NCI-H510A (cell line): ENCODE results near the gene ACKR2.
A peak's percentile ranks its signal among the peaks of the same experiment; 100 is the strongest.

ENCODE experiments used
- DNase-seq: peaks from one replicate; lab custom pipeline; 2025; lab: John Stamatoyannopoulos, UW

ACKR2 gene

DNA sequence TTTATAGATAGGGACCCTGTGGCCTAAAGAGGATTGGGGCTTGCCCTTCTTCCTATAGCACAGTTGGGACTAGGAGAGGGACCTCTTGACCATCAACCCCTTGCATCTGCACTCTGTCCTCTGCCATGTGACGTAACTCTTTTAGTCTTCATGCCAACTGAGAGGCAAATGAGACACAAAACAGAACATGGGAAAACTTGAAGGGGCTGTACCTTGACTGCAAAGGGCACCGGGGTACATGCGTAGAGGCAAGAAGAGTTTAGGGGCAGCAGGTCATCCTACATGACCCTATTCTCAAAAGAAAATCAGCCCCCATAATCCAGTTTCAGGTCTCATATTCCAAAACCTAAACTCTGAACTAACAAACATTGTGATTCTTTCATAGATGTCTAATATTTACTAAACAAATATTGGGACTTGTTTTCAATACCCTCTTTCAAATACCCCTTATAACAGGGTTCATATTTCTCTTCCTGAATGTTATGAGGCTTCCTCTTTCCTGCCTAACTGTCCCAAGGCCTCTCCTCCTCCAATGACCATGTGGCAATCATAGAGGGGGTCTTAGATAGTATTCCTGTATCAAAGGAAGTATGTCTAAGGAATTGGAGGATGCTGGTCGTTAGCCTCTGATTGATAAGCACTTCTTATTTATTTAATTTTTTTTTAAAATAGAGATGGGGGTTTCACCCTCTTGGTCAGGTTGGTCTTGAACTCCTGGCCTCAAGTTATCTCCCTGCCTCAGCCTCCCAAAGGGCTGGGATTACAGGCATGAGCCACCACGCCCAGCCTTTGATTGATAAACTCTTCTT is 20.6 kb downstream of the ACKR2 start:
- DNase-seq: no peak

DNA sequence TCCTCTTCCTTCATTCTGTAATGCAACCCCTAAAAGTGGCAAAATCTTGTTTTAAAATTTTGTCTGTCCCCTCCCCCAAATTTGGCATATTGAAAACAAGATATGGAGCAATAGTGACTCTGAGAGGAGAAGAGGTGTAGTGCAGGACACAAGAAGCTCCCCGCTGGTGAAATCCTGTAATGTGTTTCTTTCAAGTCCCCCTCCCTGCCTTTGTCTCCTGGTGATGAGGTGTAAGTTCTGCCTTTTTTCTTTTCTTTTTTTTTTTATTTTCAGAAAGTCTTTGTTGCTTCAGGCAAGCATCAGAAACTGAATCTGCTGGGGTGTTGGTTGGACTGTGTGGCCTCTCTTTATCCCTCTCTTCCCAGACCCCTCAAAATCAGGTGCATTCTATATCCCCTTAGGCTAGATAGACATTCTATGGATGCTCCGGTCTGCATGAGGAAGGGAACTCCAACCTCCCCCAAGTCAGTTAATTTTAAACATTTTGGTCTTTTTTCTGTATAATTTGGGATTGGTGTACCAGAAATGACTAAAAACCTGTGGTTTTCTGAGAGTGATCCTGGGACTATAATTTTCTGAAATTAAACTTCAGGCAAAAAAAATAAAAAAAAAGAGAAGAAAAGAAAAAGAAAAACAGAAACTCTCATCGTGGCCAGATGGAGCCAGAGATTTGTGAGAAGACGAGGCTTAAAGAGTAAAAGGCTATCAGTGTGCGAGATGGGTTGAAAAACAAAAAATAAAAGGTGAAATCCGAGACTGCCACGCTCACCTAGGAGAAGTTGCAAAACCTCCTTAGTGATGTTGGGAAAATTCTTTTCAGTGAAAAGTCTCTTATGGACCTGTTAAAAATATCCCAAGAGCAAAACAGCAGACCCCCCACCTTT is 21.4 kb downstream of the ACKR2 start:
- DNase-seq: peak; percentile 9

DNA sequence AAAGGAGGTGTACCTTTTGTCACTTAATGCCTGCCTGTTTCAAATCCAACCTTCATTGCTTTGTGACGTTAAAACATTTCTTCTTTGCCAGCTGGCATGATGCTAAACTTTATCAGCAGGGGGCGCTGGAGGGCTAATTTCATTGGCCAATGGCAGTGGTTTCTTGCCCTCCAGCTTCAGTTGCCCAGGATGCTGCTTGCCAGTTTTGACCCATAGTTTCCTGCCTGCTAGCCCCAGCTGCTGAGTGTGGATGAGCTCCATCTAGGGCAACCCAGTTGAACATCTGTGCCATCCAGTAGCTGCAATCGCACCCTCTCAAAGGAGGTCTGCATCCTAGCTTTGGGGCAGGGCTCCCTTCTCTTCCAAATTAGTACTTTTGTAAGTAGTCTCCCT is 22.1 kb downstream of the ACKR2 start:
- peak; percentile 28 for DNase-seq

DNA sequence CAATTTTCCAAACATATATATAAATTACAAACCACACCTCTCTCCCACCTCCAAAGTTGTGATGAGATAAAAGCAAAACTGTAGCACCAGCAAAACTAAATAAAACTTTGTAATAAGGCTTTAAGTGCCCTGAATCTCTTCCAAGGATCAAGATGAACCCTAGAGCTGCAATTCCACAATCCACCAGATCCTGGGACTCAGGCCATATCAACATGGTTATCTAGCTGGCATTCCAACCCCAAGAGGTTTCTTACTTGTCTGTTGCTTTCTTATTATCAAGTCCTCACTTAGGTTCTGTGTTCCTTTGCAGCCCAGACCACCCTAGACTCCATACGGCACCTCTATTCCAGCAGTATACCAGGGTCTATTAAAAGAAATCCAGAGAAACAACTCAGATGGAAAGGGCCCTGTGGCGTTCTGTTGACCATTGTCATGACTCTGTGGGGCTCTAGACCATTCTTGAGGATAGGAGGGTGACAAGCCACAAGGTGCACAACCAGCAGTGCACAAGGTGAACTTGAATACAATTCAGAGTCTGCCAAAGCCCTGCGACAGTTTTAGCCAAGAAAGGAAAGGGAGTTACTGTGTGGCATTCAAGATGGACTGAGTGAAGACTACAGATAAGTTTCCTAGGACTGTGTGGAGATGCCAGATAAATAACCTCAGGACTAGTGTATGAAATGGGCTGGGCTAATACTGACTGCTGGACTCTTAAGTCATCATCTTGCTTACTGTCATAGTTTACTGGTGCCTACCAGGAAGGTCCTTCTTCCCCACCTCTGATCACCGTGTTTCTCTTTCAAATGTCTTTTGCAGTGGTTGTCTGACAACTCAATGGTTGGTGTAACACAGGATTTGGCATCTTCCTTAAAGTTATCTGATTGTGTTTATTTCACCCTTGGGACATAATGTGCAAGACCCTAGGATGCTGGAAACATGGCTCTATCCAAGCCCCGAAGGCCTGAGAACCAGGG is 27.2 kb downstream of the ACKR2 start:
- no peak for DNase-seq

DNA sequence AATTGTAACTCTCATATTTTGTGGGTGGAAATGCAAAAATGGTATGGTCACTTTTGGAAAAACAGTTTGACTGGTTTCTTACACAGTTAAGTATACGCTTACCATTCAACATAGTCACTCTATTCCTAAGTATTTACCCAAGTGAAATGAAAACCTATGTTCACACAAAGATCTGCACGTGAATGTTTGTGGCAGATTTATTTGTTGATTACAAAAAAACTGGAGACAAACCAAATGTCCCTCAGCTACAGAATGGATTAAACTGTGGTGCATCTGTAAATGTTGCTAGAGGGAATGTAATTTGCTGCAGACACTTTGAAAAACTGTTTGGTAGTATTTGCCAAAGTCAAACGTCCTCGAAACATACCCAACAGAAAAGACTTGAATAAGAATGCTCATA is 29.3 kb downstream of the ACKR2 start:
- no peak for DNase-seq

DNA sequence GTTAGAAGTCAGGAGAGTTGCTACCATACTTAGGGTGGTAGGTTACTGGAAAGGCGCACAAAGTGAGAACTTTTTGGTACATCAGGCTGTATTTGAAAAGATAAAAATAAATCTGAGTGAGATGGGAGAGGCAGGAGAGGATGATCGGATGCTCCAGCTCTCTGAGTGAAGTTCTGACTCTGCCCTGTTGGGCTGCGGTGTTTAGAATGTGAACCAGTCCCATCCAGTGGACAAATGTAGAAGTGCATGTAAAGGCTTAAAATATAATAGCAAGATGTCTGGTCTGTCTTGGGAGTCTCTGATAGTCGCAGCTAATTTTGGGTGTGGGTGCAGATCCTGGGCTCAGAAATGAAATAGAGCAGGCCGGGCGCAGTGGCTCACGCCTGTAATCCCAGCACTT is 30.4 kb downstream of the ACKR2 start:
- peak; percentile 11 for DNase-seq

DNA sequence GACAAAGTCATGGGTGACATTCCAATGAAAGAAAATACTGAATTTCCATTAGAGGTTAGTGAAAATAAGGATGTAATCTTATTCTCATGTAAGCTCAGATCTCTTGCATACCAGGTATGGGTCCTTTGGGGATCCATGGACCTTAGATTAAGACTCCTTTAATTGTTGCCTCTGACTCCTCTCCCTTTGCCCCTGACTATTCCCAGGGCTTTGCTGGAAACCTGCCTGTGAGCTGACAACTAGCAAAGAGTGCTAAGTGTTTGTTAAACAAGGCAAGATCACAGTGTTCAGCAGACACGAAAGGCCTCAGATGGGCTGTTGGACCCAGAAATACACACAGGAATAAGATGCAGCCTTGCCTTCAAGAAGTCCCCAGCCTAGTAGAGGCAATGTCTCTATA is 32.1 kb downstream of the ACKR2 start:
- no peak for DNase-seq

DNA sequence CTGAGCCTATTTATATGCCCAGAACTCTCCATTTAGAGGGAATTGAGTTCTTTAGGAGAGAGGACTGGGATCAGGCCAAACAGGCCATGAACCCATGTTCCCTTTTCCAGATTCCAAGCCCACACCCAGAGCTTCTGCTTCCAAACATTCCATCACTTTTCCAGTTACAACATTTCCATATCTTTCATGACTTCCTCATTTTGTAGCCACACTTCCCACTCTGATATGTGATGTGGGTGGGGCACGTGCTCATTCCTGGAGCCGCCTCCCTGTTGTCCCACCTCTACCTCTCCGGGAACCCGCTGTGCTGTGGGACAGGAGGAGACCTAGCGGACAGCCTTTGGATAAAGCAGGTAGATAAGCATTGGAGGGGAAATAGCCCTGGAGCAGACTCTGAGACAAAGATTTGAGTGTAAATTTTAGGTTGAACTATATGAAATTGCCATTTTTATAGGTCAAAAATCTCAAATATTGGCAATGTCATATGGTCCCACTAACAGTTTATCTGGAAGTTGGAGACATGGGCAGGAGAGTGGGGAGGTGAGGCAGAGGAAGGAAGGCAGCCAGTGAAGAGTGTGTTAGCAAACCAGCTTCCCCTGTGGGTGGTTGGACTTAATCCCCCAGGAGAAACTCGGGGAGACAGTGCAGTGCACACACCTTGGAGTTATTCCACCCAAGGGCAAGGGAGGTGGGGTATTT is 34.6 kb downstream of the ACKR2 start:
- no peak for DNase-seq

DNA sequence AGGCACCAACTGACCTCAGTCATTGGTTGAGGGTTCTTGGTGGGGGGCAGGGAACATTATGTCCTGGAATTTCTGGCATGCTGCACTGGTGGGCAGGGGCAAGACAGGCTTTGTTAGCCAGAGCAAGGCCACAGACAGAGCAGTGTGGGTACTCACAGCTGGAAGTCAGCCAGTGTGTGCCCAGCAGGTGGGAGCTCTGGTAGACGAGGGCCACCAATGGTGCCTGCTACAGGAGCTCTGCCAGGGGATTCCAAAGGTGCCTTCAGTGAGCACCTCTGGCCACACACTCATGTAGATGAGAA is 35.1 kb downstream of the ACKR2 start:
- no peak for DNase-seq

DNA sequence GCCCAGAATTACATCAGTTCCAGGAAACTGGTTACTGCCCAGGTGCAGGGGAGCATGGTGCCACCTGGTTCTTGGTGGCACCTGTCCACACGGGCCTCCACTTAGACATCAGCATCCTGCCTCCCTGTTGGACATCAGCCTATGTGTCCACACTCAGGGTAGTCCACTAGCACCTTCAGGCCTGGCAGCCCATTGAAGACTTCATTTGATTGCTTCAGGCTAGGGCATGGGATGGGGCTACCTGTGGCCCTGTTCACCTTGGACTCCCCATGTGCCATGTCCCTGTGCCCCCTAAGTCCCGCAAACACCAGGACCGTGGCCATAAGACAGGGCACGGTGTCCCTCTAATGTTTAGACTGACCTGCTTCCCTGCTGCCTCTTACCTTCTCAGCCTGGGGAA is 35.6 kb downstream of the ACKR2 start:
- DNase-seq: no peak

DNA sequence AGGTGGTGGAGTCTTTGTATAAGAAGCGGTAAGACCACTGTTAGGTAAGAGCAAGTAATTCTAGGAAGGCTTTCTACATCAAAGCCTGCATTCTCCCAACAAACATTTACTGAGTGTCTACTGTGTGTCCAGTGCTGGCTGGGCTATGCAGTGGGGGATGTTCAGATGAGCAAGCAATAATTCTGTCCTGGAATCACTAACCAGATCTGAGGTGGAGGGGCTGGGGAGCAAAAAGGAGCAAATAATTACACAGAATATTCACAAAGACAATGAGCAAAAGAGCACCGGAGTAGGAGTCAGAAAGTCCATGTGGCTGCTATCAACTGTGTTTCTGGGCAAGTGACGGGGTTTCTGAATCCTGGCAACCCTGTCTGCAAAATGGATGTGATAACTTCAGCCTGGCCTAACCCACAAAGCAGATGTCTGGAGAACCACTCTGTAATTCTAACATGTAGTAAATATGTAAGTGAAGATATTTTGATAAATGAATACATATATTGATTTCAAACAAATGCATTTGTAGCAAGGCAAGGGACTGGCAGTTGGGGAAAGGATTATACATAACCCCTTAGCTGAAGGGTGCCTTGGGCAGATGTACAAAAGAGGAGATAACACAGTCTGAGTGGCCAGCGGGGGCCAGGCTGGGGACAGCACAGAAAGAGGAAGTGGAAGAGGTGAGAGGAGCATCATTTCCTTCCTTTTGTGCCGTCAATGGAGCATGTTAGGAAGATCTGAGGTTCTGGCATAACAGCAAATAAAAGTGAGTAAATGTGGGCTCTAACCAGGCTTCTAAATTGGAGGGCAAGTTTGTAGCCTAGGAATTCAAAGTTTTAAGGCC is 37.7 kb downstream of the ACKR2 start:
- no peak for DNase-seq

DNA sequence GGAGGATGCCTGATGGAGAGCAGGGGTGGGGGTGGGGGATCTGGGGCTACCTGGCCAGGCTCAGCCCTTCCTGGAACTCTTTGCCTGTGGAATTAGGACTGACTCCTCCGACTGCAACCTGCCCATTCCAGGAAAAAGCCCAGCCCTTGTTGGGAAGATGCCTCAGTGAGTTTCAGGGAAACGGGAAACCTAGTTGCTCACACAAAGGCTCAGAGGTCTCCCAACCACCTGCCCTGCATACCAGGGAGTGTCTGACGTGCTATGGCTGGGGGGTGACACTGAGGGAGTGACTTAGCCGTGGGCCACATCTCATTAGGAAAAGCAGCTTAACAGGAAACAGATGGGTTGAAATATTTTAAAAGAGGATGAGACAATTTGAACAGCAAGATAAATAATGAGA is 38.5 kb downstream of the ACKR2 start:
- DNase-seq: no peak

DNA sequence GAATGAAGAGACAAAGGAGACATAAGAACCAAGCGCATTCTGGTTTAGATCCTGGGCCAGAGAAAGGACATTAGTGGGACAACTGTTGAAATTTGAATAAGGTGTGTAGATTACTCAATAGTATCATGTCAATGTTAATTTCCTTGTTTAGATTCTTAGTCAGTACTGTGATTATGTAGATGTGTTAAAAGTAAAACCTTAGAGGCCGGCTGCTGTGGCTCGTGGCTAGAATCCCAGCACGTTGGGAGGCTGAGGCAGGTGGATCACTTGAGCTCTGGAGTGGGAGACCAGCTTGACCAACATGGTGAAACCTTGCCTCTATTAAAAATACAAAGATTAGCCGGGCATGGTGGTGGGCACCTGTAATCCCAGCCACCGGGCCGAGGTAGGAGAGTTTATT is 39.8 kb downstream of the ACKR2 start:
- no peak for DNase-seq

DNA sequence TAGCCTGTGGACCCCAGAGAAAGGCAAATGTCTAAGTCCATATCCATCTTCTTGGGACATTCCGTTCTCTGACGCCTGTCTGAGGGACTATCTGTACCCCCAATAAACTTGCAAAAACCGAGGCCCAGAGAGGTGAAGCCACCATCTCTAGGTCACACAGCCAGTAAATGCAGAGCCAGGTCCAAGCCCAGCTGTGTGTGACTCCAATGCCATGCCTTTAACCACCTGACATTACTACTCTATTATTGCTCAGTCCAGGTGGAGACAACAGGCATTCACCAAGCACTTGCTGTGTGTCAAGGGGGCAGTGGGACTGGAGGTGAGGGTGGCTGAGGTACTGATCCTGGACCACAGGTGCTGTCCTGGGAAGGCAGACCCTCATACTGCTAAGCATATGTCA is 41.0 kb downstream of the ACKR2 start:
- no peak for DNase-seq

DNA sequence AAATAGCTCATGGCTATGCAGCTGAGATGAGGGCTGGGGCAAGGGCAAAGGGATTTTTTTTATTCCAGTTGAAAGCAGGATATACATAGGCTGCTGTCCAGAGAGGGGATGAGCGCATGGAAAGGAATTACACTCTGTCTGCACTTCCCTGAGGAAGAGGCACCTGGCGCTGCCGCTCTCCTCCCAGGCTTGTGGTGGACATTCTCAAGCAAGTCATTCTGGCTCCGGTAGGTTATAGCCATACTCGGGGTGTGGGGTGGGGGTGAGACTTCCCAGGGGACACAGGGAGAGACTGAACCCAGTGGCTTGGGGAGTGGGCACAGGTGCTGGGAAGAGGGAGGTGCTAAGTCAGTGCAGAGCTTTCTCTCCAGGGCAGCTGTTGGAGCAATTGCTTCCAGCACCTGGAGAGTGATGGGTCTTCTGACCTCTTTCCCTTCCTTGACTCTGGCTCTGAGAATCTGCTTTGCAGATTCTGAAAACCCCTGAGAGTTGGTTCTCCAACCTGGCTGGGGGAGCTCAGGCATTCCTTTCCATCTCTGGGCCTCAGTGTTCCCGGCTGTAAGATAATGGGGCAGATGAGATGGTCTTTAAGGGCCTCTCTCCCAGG is 42.1 kb downstream of the ACKR2 start:
- DNase-seq: no peak

DNA sequence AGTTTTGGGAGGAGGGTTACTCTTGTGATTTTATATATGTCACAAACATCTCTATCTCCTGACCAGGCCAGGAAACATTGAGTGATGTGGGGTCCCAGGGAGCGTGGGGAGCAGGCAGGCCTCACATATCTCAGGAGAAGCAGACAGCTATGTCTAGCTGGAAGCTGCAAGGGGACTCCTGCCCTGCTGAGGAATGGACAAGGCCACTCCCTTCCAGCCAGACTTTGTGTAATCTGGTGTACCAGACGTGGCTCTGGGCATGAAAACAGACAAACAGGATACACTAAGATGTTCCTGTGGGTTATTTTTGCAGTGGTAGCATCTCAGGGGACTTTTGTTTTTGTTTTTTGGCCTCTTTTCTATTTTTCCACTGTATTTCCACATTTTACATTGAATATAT is 43.2 kb downstream of the ACKR2 start:
- no peak for DNase-seq

DNA sequence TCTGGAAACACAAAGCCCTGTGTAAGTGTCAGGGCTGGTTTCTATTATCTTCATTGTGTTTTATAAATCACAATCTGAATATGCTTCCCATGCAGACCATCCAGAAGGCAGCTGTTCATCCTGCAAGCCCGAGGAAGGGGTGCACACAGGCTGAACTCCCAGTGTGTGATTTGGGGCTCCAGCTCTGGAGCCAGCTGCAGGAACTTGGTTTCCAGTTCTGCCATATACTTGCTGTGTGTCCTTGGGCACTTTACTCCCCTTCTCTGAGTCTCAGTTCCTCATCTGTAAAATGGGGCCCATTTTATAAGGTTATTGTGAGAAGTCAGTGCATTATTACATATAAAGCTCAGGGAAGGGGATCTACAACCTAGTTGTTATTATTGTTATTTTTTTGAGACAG is 43.8 kb downstream of the ACKR2 start:
- no peak for DNase-seq

DNA sequence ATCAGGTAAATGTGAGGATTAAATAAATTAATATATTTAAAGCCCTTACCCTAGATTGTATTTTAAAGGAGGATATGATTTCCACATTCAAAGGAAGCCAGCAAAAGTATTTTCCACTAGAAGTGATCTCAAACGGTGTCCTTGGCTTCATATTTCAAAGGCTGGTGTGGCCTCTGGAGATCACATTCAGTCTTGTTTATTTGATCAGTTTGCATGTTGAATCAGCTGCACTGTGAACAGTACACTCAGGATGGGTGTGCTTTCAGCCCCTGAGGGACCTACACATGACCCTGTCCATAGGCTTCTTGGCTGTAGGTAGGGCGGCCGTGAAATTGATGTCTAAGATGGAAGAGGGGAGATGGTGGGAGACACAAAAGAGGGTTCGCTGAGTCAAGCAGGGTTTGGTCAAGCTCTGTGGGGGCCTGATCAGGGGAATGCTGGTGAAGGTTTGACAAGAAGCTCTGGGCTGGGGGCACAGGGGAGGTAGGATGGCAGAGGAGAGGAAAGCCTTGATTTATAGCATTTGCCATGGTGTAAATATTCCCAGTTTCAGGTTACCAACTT is 44.6 kb downstream of the ACKR2 start:
- DNase-seq: peak; percentile 55

DNA sequence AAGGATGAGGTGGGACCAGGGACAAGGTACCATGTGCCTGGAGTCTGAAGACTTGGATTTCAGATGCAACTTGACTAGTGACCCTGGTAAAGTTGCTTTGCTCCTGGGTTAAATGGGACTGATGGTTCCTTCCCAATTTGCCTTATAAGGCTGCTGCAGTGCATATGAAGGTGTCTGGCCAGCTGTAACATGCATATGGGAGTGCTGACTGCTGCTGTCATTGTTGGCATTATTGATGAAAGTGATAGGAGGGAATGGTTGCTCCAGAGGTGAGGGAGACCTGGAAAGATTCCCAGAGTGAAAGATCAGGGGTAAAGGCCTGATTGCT is 45.9 kb downstream of the ACKR2 start:
- no peak for DNase-seq
